A673 (cell line): ENCODE results near the gene PREX1.

Source experiments
- CTCF ChIP-seq: fragments of 300-800, 200-600 bp; sonication (generic); conservative IDR thresholded peaks from 2 replicates; pipeline ENCODE4 v1.5.1; 2017; ENCODE audit warnings: low read depth, mild to moderate bottlenecking, antibody characterized with exemption, low read length, moderate library complexity, mixed read lengths
- EZH2 ChIP-seq: fragments of 200-600 bp; sonication (generic); IDR thresholded peaks from 2 replicates; pipeline ENCODE4 v1.6.1; 2017; ENCODE audit warnings: borderline replicate concordance, low read depth, mild to moderate bottlenecking, mixed read lengths, antibody characterized with exemption, low read length; ENCODE audit not compliant: poor library complexity, severe bottlenecking

GRCh38 chr20:48722737-48723191, 105.0 kb downstream of the PREX1 start:
- TF ChIP-seq CTCF: no peak
- TF ChIP-seq EZH2: no peak
